ENCODE data around the gene MAP3K5.

Gene MAP3K5

DNA sequence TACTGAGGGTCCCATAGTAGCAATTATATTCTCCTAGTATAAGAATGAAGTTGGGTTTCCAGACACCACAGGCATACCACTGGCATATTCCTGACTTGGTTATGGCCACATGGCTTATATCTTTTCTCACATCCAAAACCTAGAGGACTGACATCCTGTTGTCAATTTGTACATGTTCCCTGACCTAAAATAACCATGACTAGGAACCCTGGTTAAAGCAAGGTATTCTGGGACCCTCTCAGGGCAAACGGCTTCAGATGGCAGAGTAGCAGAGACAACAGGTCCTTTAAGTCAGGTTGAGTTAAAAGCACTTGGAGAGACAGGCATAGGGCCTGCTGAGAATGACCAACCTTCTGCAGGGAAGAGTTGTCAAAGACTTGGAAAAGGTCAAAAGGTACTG is 12.6 kb downstream of the MAP3K5 start:
- no peak for DNase-seq (ENCODE audit: extremely low read depth, low read depth)
- TF ChIP-seq, protein P1, sequence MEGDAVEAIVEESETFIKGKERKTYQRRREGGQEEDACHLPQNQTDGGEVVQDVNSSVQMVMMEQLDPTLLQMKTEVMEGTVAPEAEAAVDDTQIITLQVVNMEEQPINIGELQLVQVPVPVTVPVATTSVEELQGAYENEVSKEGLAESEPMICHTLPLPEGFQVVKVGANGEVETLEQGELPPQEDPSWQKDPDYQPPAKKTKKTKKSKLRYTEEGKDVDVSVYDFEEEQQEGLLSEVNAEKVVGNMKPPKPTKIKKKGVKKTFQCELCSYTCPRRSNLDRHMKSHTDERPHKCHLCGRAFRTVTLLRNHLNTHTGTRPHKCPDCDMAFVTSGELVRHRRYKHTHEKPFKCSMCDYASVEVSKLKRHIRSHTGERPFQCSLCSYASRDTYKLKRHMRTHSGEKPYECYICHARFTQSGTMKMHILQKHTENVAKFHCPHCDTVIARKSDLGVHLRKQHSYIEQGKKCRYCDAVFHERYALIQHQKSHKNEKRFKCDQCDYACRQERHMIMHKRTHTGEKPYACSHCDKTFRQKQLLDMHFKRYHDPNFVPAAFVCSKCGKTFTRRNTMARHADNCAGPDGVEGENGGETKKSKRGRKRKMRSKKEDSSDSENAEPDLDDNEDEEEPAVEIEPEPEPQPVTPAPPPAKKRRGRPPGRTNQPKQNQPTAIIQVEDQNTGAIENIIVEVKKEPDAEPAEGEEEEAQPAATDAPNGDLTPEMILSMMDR (IDR thresholded peaks at IDR 0.05; ENCODE audit: low read depth, low read length) = no peak

DNA sequence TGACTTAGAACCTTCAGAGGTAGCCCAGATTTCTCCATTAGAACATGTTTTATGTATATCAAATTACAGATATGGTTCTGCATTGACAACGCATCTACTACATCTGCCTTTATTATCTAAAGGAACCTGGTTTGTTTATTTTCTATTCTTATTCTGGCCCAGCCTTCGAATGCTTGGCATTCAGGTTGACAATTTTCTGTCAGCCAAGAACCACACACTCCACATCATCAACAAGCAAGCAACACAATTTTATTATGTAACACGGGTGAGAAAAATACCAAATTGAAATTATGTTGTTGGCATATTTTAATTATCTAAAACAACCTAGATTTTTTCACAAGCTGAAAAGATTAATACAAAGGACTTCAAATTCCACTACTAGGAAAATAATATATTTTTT is 14.6 kb downstream of the MAP3K5 start:
- TF ChIP-seq, protein P1 (IDR thresholded peaks at IDR 0.05; ENCODE audit: low read depth, low read length) = no peak
- no peak for DNase-seq (ENCODE audit: extremely low read depth, low read depth)

DNA sequence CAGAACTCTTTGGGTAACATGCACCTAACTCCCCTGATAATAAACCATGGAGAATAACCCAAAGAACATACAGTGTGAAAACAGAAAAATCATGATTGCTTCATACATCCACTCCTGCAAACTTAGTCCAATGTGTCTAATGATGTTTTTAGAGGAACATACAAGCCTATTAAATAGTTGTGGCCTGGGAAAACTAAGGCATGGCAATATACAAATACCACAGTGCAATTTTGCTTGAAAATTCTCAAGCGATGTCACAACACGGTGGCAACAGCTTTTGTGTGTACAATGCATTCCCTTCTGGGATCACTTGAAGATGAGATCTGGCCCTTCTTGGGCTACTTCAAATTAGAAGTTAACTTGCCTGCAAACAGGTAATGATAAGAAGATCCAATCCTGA is 16.7 kb downstream of the MAP3K5 start:
- DNase-seq (ENCODE audit: extremely low read depth, low read depth) = no peak
- TF ChIP-seq, protein P1 (IDR thresholded peaks at IDR 0.05; ENCODE audit: low read depth, low read length) = no peak

DNA sequence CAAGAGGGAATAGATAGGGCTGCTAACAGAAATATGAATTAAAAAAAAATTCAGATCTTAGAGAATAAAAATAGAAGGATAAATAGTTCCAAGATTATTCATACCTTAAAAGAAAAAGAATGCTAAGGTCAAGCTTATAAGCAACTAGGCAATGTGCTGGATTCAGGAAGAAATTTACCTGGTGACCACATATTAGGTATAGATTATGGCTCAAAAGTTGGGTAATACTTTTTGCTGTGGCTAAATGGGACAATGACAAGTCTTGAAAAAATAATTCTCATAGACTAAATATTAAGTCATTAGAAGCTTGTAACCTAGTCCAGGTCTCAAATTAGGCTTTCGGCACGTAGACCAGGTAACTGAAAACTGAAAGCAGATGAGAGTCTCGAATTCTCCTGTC is 17.2 kb downstream of the MAP3K5 start:
- TF ChIP-seq, protein P1 (IDR thresholded peaks at IDR 0.05; ENCODE audit: low read depth, low read length) = no peak
- DNase-seq (ENCODE audit: extremely low read depth, low read depth) = no peak

DNA sequence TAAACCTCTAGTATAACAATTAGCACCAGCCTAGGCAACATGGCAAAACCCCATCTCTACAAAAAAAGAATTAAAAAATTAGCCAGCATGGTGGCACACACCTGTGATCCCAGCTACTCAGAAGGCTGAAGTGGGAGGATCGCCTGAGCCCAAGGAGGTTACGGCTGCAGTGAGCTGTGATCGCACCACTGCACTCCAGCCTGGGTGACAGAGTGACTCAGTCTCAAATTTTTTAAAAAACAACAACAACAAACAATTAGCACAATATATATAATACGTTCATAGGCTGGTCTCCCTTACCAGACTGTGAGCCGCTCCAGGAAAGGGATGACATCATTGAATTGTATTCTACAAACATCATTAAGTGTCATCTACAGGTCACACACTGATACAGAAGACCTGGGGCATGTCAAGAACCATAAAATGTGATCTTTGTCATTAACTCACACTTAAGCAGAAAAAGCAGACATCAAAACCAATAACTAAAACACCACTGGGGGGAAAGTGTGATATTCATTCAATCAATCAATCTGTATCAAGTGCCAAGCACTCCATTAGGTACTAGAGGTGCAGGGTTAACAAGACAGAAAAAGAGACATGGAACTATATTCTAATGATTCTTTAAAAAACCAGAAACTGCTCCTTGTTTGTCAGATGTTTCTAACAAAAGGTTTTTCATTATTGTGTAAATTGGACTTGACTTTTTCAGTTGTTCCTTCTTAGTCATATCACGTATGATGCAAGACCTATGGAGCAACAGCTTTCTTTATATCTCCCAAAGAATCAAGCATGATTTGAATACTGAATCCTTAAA is 17.8 kb downstream of the MAP3K5 start:
- TF ChIP-seq, protein P1 (IDR thresholded peaks at IDR 0.05; ENCODE audit: low read depth, low read length) = no peak
- peak; percentile 47 for DNase-seq (ENCODE audit: extremely low read depth, low read depth)

DNA sequence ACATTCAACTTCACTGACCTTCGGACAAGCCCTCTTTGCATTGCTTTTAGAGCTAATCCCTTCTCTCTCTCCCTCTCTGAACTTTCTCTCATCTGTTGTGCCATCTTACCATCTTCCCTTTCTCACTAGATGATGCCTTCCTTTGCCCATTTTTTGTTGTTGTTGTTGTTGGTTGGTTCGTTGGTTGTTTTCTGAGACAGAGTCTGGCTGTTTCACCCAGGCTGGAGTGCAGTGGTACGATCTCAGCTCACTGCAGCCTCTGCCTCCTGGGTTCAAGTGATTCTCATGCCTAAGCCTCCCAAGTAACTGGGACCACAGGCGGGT is 18.8 kb downstream of the MAP3K5 start:
- TF ChIP-seq, protein P1 (IDR thresholded peaks at IDR 0.05; ENCODE audit: low read depth, low read length) = no peak
- no peak for DNase-seq (ENCODE audit: extremely low read depth, low read depth)

DNA sequence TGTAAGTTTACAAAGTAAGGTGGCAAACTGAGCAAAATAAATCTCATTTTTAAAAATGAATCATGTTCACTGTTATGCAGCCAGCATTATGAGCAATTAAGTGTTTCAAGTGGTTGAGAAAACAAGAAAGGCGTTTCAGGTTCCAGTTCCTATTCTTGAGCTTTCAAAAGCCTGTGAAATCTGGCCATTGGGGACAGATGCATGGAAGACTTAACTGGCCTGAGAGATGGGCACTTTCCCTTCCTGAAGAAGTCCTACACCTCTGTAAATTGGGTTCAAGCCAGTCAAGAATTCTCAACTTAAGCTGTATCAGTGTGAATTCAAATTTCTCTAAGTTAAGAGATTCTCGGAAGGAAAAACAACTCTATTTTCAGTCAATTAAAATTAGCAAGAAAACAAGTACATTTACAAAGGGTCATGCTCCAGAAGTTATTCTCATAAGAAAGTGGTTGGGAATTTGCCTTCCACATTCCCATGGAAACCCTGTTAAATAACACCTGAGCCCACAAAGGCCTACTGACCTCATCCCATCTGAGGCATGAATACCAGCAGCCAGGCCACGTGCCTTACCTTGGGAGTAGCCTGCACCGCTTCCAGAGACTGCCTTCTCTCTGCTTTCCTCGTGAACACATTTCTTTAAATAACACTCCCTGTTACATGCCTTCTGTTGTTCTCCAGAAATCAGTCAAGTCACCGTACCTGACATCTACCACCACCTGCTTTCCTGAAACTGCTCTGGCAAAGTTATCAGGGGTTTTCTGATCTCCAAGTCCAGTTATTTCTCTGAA is 19.4 kb downstream of the MAP3K5 start:
- TF ChIP-seq, protein P1 (IDR thresholded peaks at IDR 0.05; ENCODE audit: low read depth, low read length) = no peak
- no peak for DNase-seq (ENCODE audit: extremely low read depth, low read depth)
